H1 (cell line): ENCODE data around the gene OLFM1. TPM values are rescaled to one million over a fixed set of nuclear protein-coding genes. Genes with fewer than 3 reads are reported as not detected.

Source experiments
- NANOG ChIP-seq: IDR thresholded peaks from 2 replicates; pipeline ENCODE4 v1.6.1; 2011; ENCODE audit warnings: low read length, low read depth, mild to moderate bottlenecking, inconsistent platforms; ENCODE audit not compliant: insufficient read depth, poor library complexity, severe bottlenecking
- NRF1 ChIP-seq: IDR thresholded peaks from 2 replicates; pipeline ENCODE4 v1.6.1; 2011; ENCODE audit warnings: mild to moderate bottlenecking, low read depth, low read length, improper control_type of control experiment
- RFX5 ChIP-seq: IDR thresholded peaks from 2 replicates; pipeline ENCODE4 v1.6.1; 2011; ENCODE audit warnings: low read depth, low read length, improper control_type of control experiment, borderline replicate concordance
- polyA plus RNA-seq, 7 experiments: library from polyadenylated mRNA; depleted of rRNA in 3 of 7; stranded (reverse) in 5 of 7; unstranded in 2 of 7; fragments of >200 nt in 5 of 7; fragments of 200-250 nt in 2 of 7; gene quantifications; 1 replicate in 5 of 7; 2 replicates in 1 of 7; 4 replicates in 1 of 7; pipeline versions ENCODE4 v1.2.1 to v1.2.3, GENCODE V29; 2011 to 2013; ENCODE audit warnings: missing spikeins in 2 of 7, mixed read lengths in 2 of 7
- total RNA-seq: library from RNA; stranded (reverse); fragmentation: NEBNext Ultra II Directional; extraction: Animal tissue kit (Norgen Biotek cat#: 25700); gene quantifications from 2 replicates; pipeline ENCODE4 v1.2.1, GENCODE V29; 2021

OLFM1 gene
- total and polyA plus RNA-seq, 2 of the 8 experiments (the other 6 are each of a cell fraction or from before 2014, with no cell fraction given), result 53.0 to 53.4 TPM

DNA sequence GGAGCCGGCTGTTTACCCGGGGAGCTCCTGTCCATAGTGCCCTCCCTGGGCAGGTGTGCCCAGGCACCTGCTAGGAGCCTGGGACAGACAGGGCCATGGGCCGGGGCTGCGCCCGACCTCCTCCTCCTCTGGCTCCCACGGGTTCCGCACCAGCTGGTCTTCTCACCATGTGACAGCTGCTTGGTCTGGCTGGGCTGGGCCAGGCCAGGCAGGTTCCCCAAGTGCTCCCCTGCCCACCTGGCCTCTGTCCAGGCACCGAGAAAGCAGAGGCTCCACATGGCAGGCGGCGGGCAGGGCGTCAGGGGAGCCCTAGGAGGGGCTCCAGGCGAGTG, 60.0 kb downstream of the OLFM1 start (continued):
- TF ChIP-seq NRF1 (no peak), NANOG (no peak), RFX5 (no peak)
